SJCRH30 (cell line): ENCODE measurements around the gene ADCY10. TPM values are rescaled to one million over a fixed set of nuclear protein-coding genes. Genes with fewer than 3 reads are reported as not detected.

ENCODE experiments used
- DNase-seq, 2 experiments: peaks; one replicate each; pipeline ENCODE4 v3.0.0-alpha.2; 2015 to 2020
- H3K27ac ChIP-seq: fragments of 250-450 bp; sonication (Bioruptor Pico); 2 replicates; pipeline ENCODE4 v1.5.1; 2020; ENCODE audit warnings: mild to moderate bottlenecking, moderate library complexity
- H3K27me3 ChIP-seq: fragments of 250-450 bp; sonication (Bioruptor Pico); 2 replicates; pipeline ENCODE4 v1.5.1; 2020; ENCODE audit warnings: mild to moderate bottlenecking, moderate library complexity
- H3K36me3 ChIP-seq: fragments of 250-450 bp; sonication (Bioruptor Pico); 2 replicates; pipeline ENCODE4 v1.5.1; 2020; ENCODE audit warnings: mild to moderate bottlenecking, moderate library complexity
- H3K4me1 ChIP-seq: fragments of 250-450 bp; sonication (Bioruptor Pico); 2 replicates; pipeline ENCODE4 v1.5.1; 2020; ENCODE audit warnings: mild to moderate bottlenecking, moderate library complexity
- H3K4me3 ChIP-seq: fragments of 250-450 bp; sonication (Bioruptor Pico); 2 replicates; pipeline ENCODE4 v1.5.1; 2020; ENCODE audit warnings: mild to moderate bottlenecking, moderate library complexity
- H3K9me3 ChIP-seq: fragments of 250-450 bp; sonication (Bioruptor Pico); replicated peaks from 2 replicates; pipeline ENCODE4 v1.5.1; 2020; ENCODE audit warnings: mild to moderate bottlenecking, moderate library complexity
- total RNA-seq: library from RNA; depleted of rRNA; stranded (reverse); fragments of >200 nt; shearing (Covaris generic); gene quantifications from 2 replicates; pipeline ENCODE4 v1.2.3, GENCODE V29; 2014; rRNA removed

ADCY10 gene
- 0.13 and 0.38 TPM in 2 replicates for total RNA-seq

- H3K36me3 ChIP-seq, result peaks cover 2% of the 10 kb centered on the region; the same call in 1 of the 2 replicates
- no peak within 1 kb of the TSS for H3K27ac ChIP-seq
- H3K4me3 ChIP-seq, result no peak within 1 kb of the TSS
- no peaks in the 10 kb centered on the region for H3K4me1 ChIP-seq
- 0 out of 2 replicates have a peak, but pooled peaks cover 3% of the 10 kb centered on the region for H3K9me3 ChIP-seq
- H3K27me3 ChIP-seq, result no peaks in the 10 kb centered on the region
- no peak for DNase-seq
Measured at GRCh38 chr1:167913895-167914496, at the start of gene ADCY10. Gene ADCY10, minus strand, starts transcription at chr1:167914134. Its CDS starts 8,994 bp downstream, at chr1:167905140.

- no peaks in the 10 kb centered on the region for H3K4me1 ChIP-seq
- H3K27ac ChIP-seq, result no peak overlapping the region
- DNase-seq, result no peak
- no peaks in the 10 kb centered on the region for H3K9me3 ChIP-seq
- no peak overlapping the region for H3K4me3 ChIP-seq
- H3K36me3 ChIP-seq, result peaks cover 28% of the 10 kb centered on the region
- no peaks in the 10 kb centered on the region for H3K27me3 ChIP-seq
Measured at GRCh38 chr1:167957710-167958109, 43.8 kb upstream of the ADCY10 start.

GRCh38 chr1:167955915-167956314 lies 42.0 kb upstream of the ADCY10 start:
- no peak for DNase-seq
- Histone ChIP-seq H3K27me3 (no peaks in the 10 kb centered on the region), H3K36me3 (peaks cover 34% of the 10 kb centered on the region), H3K27ac (no peak overlapping the region), H3K4me3 (no peak overlapping the region), H3K9me3 (no peaks in the 10 kb centered on the region), H3K4me1 (no peaks in the 10 kb centered on the region)

- no peaks in the 10 kb centered on the region for H3K9me3 ChIP-seq
- no peak overlapping the region for H3K4me3 ChIP-seq
- H3K36me3 ChIP-seq, result peaks cover 33% of the 10 kb centered on the region
- H3K27me3 ChIP-seq, result no peaks in the 10 kb centered on the region
- no peaks in the 10 kb centered on the region for H3K4me1 ChIP-seq
- DNase-seq, result no peak
- H3K27ac ChIP-seq, result no peak overlapping the region
Measured at GRCh38 chr1:167950569-167950968, 36.6 kb upstream of the ADCY10 start.

GRCh38 chr1:167949785-167950184 lies 35.9 kb upstream of the ADCY10 start:
- no peak for DNase-seq

GRCh38 chr1:167947733-167948132 lies 33.8 kb upstream of the ADCY10 start:
- no peak for DNase-seq
- Histone ChIP-seq H3K4me1 (no peaks in the 10 kb centered on the region), H3K9me3 (no peaks in the 10 kb centered on the region), H3K4me3 (no peak overlapping the region), H3K27ac (no peak overlapping the region), H3K27me3 (no peaks in the 10 kb centered on the region), H3K36me3 (peaks cover 12% of the 10 kb centered on the region)

More at GRCh38 chr1:167949785-167950184, 35.9 kb upstream of the ADCY10 start:
- H3K27ac ChIP-seq, result no peak overlapping the region
- H3K27me3 ChIP-seq, result no peaks in the 10 kb centered on the region
- no peaks in the 10 kb centered on the region for H3K4me1 ChIP-seq
- peaks cover 30% of the 10 kb centered on the region for H3K36me3 ChIP-seq
- H3K9me3 ChIP-seq, result no peaks in the 10 kb centered on the region
- no peak overlapping the region for H3K4me3 ChIP-seq

- H3K36me3 ChIP-seq, result no peaks in the 10 kb centered on the region
- no peaks in the 10 kb centered on the region; the same call in 1 of the 2 replicates for H3K4me1 ChIP-seq
- no peak overlapping the region for H3K27ac ChIP-seq
- no peaks in the 10 kb centered on the region for H3K9me3 ChIP-seq
- DNase-seq, result no peak
- no peaks in the 10 kb centered on the region for H3K27me3 ChIP-seq
- H3K4me3 ChIP-seq, result no peak overlapping the region
Measured at GRCh38 chr1:167943541-167943940, 29.6 kb upstream of the ADCY10 start.

- Histone ChIP-seq H3K27ac (no peak overlapping the region), H3K4me3 (no peak overlapping the region), H3K36me3 (no peaks in the 10 kb centered on the region), H3K4me1 (no peaks in the 10 kb centered on the region; the same call in 1 of the 2 replicates), H3K27me3 (no peaks in the 10 kb centered on the region), H3K9me3 (no peaks in the 10 kb centered on the region)
- DNase-seq, result no peak
Measured at GRCh38 chr1:167940264-167940663, 26.3 kb upstream of the ADCY10 start.

GRCh38 chr1:167938080-167938636 lies 24.2 kb upstream of the ADCY10 start:
- H3K27ac ChIP-seq, result peak overlapping the region; percentile 97; the same call in 1 of the 2 replicates
- H3K4me1 ChIP-seq, result no peaks in the 10 kb centered on the region; the same call in 1 of the 2 replicates
- no peak for DNase-seq
- peak overlapping the region; percentile 71 for H3K4me3 ChIP-seq
- no peaks in the 10 kb centered on the region for H3K9me3 ChIP-seq
- no peaks in the 10 kb centered on the region for H3K27me3 ChIP-seq
- no peaks in the 10 kb centered on the region for H3K36me3 ChIP-seq

- Histone ChIP-seq H3K27me3 (no peaks in the 10 kb centered on the region), H3K9me3 (no peaks in the 10 kb centered on the region), H3K4me1 (no peaks in the 10 kb centered on the region; the same call in 1 of the 2 replicates), H3K27ac (peak overlapping the region; percentile 97), H3K4me3 (peak overlapping the region; percentile 71), H3K36me3 (no peaks in the 10 kb centered on the region)
- no peak for DNase-seq
Measured at GRCh38 chr1:167937709-167938010, 23.7 kb upstream of the ADCY10 start.

GRCh38 chr1:167936930-167937708 lies 23.2 kb upstream of the ADCY10 start, which contains the start of gene MPC2:
Gene MPC2, minus strand, starts transcription at chr1:167937072. Its CDS starts 1,231 bp downstream, at chr1:167935841.
- no peaks in the 10 kb centered on the region for H3K36me3 ChIP-seq
- H3K27me3 ChIP-seq, result no peaks in the 10 kb centered on the region
- DNase-seq, result peak; percentile 71 to 84

GRCh38 chr1:167936068-167936929 lies 22.4 kb upstream of the ADCY10 start, which contains the start of gene DCAF6:
Gene DCAF6, plus strand, starts transcription at chr1:167936683. Its CDS starts 229 bp downstream, at chr1:167936912.
- peak; percentile 97 for DNase-seq
- Histone ChIP-seq H3K4me1 (no peaks in the 10 kb centered on the region; the same call in 1 of the 2 replicates), H3K9me3 (no peaks in the 10 kb centered on the region), H3K36me3 (no peaks in the 10 kb centered on the region), H3K27ac (peak within 1 kb of the TSS; percentile 97), H3K27me3 (no peaks in the 10 kb centered on the region), H3K4me3 (peak within 1 kb of the TSS; percentile 71)

More at GRCh38 chr1:167936930-167937708, 23.2 kb upstream of the ADCY10 start, which contains the start of gene MPC2:
- H3K9me3 ChIP-seq, result no peaks in the 10 kb centered on the region
- H3K4me1 ChIP-seq, result no peaks in the 10 kb centered on the region; the same call in 1 of the 2 replicates
- peak within 1 kb of the TSS; percentile 71 for H3K4me3 ChIP-seq
- H3K27ac ChIP-seq, result peak within 1 kb of the TSS; percentile 97

- H3K27ac ChIP-seq, result peak overlapping the region; percentile 97
- peak overlapping the region; percentile 71 for H3K4me3 ChIP-seq
- H3K9me3 ChIP-seq, result no peaks in the 10 kb centered on the region
- DNase-seq, result peak; percentile 22 to 59
- H3K4me1 ChIP-seq, result no peaks in the 10 kb centered on the region; the same call in 1 of the 2 replicates
- no peaks in the 10 kb centered on the region for H3K27me3 ChIP-seq
- no peaks in the 10 kb centered on the region for H3K36me3 ChIP-seq
Measured at GRCh38 chr1:167935216-167936067, 21.5 kb upstream of the ADCY10 start.
